CD8-positive, alpha-beta memory T cell (primary cell): ENCODE data around the gene KMT2C. TPM values are rescaled to one million over a fixed set of nuclear protein-coding genes. Genes with fewer than 3 reads are reported as not detected.
A peak's percentile ranks its signal among the peaks of the same experiment; 100 is the strongest.
"Not testable (repeated sequence)": the region's sequence is repeated elsewhere in the genome, so short reads cannot be mapped to it uniquely, and the experiment has no call there.

Experiments used
- CTCF ChIA-PET: fragments of 350-600 bp; sonication (Branson Sonifier 250); formaldehyde crosslinking; loops from one replicate; lab custom pipeline; 2021; ENCODE audit warnings: antibody characterized with exemption; lab: Charles Lee
- POLR2A ChIA-PET: fragments of 350-600 bp; sonication (Branson Sonifier 250); formaldehyde crosslinking; loops from one replicate; lab custom pipeline; 2021; ENCODE audit warnings: antibody characterized with exemption; lab: Charles Lee
- DNase-seq, 5 donors: peaks; one replicate each; pipeline versions ENCODE4 v3.0.0 to v3.0.0-alpha.2; 2020 to 2022; ENCODE audit warnings: mixed read lengths in 1 of 5
- H3K27ac ChIP-seq: one replicate; pipeline ENCODE4 v1.7.0; 2013; ENCODE audit warnings: low read depth, mild to moderate bottlenecking, low read length, moderate library complexity
- H3K27me3 ChIP-seq: 2 replicates; pipeline ENCODE4 v1.7.0; 2013; ENCODE audit warnings: low read length, mild to moderate bottlenecking; ENCODE audit not compliant: insufficient read depth, poor library complexity, severe bottlenecking
- H3K36me3 ChIP-seq: 2 replicates; pipeline ENCODE4 v1.7.0; 2013; ENCODE audit warnings: mild to moderate bottlenecking, low read length, moderate library complexity; ENCODE audit not compliant: insufficient read depth
- H3K4me1 ChIP-seq: 2 replicates; pipeline ENCODE4 v1.7.0; 2013; ENCODE audit warnings: mild to moderate bottlenecking, low read length, moderate library complexity; ENCODE audit not compliant: insufficient read depth
- H3K4me3 ChIP-seq: 2 replicates; pipeline ENCODE4 v1.7.0; 2013; ENCODE audit warnings: mild to moderate bottlenecking, low read length
- H3K9me3 ChIP-seq: 2 replicates; pipeline ENCODE4 v1.7.0; 2013; ENCODE audit warnings: mild to moderate bottlenecking, low read length
- H3K27ac Mint-ChIP-seq, 8 donors: one replicate each; pipeline ENCODE4 v1.8.0; 2020 to 2021; ENCODE audit warnings: mixed read lengths in 8 of 8, mild to moderate bottlenecking in 6 of 8, inconsistent platforms in 3 of 8, moderate library complexity in 3 of 8
- H3K27me3 Mint-ChIP-seq, 2 donors: one replicate each; pipeline ENCODE4 v1.8.0; 2020 to 2021; ENCODE audit warnings: mixed read lengths in 2 of 2, mild to moderate bottlenecking in 1 of 2, moderate library complexity in 1 of 2
- H3K36me3 Mint-ChIP-seq, 3 donors: one replicate each; pipeline ENCODE4 v1.8.0; 2020 to 2021; ENCODE audit warnings: mixed read lengths in 3 of 3, inconsistent platforms in 1 of 3, mild to moderate bottlenecking in 1 of 3
- H3K4me1 Mint-ChIP-seq, 3 donors: one replicate each; pipeline ENCODE4 v1.8.0; 2020 to 2021; ENCODE audit warnings: mixed read lengths in 3 of 3, inconsistent platforms in 1 of 3, mild to moderate bottlenecking in 1 of 3
- H3K4me3 Mint-ChIP-seq, 7 donors: one replicate each; pipeline ENCODE4 v1.8.0; 2020 to 2021; ENCODE audit warnings: mixed read lengths in 7 of 7, mild to moderate bottlenecking in 6 of 7, moderate library complexity in 4 of 7, inconsistent platforms in 2 of 7
- H3K9me3 Mint-ChIP-seq, 5 donors: one replicate each; pipeline ENCODE4 v1.8.0; 2020 to 2022; ENCODE audit warnings: mixed read lengths in 5 of 5, mild to moderate bottlenecking in 3 of 5, moderate library complexity in 2 of 5, inconsistent platforms in 1 of 5
- polyA plus RNA-seq: library from polyadenylated mRNA; unstranded; fragments of 300-500 nt; fragmentation: Illumina TruSeq; gene quantifications from one replicate; pipeline ENCODE4 v1.2.3, GENCODE V29; 2021
- total RNA-seq, 2 experiments: library from RNA; stranded (reverse); gene quantifications; one replicate each; pipeline ENCODE4 v1.2.3, GENCODE V29; 2021

KMT2C gene
- total and polyA plus RNA-seq, 3 experiments from 2014 or later, result 18.7 to 45.3 (median 42.0) TPM

DNA sequence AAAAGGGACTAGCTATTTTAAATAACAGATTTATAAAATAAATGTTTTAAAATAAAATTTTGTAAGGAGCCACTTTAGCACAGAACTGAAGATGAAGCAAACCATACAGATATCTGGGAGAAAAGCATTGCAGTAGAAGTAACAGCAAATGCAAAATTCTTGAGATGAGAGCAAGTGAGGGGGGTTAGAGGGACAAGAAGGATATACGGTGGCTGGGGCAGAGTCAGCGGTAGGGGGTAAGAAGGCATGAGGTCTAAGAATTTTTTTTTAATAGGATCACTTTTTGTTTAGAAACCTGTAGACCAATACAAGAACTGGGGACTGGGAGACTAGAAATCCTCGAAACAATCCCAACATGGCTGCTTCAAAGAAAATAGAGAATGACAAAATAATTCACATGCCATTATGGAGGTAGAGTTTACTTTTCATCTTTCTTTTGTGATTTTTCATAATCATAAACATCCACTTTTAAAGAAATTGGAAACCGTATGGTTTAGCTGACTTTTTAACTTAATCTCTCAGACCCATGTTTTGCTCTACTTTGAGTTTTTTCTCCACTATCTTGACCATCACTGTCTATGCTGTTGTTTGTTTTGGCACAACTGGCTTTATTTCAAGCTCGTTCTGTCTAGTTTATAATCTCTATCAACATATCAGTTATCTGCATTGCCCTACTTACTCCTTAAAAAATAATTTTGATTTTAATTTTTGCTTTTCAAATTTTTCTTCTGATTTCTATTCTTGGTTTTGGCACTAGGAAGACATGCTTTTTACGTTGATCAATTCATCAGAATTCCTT lies 73.5 kb downstream of the KMT2C start:
- ChIA-PET POLR2A (no interaction called here), CTCF (no interaction called here)
- H3K9me3 Mint-ChIP-seq, result peaks cover 0 to 3% (median 0%) of the 10 kb centered on the region in 5 donors
- Histone ChIP-seq H3K27me3 (no peaks in the 10 kb centered on the region), H3K9me3 (no peaks in the 10 kb centered on the region), H3K4me1 (peaks cover 36% of the 10 kb centered on the region), H3K27ac (no peak overlapping the region), H3K36me3 (no peaks in the 10 kb centered on the region), H3K4me3 (no peak overlapping the region)
- no peak for DNase-seq
- H3K4me3 Mint-ChIP-seq, result no peak overlapping the region
- H3K27me3 Mint-ChIP-seq, result no peaks in the 10 kb centered on the region
- peaks cover 46 to 63% (median 57%) of the 10 kb centered on the region in 3 donors for H3K4me1 Mint-ChIP-seq
- H3K27ac Mint-ChIP-seq, result peak overlapping the region in 2 of 8 donors; percentile 15 to 20
- H3K36me3 Mint-ChIP-seq, result peaks cover 8 to 19% (median 9%) of the 10 kb centered on the region in 3 donors

DNA sequence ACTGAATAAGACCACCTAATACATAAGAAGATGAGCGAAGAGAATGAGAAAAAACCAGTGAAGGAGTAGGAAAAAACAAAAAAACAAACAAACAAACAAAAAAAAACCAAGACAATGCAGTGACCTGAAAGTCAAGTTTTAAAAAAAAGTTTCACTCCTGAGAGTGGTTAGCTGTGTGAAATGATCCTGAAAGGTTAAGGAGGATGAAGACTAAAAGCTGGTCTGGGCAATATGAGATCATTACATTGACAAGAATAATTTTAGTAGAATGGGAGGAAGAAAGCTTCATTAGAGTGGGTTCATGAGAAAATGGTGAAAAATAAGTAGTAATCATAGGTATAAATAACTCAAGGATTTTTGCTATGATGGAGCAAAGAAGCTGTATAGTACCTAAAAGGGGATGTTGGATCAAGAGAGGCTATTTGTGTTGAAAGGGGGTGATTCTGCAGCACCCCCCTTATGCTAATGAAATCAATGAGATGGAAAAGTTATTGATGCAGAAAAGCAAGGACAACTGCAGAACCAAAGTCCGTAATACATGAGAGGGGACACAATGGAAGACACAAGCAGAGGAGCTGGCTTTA lies 80.2 kb downstream of the KMT2C start:
- no peak overlapping the region for H3K4me3 Mint-ChIP-seq
- peak overlapping the region in 2 of 8 donors; percentile 32 to 73 for H3K27ac Mint-ChIP-seq
- Histone ChIP-seq H3K36me3 (peaks cover 6% of the 10 kb centered on the region), H3K27ac (no peak overlapping the region), H3K4me3 (no peak overlapping the region), H3K4me1 (peaks cover 5% of the 10 kb centered on the region), H3K27me3 (no peaks in the 10 kb centered on the region), H3K9me3 (no peaks in the 10 kb centered on the region)
- no peaks in the 10 kb centered on the region for H3K9me3 Mint-ChIP-seq
- POLR2A ChIA-PET, result no interaction called here
- H3K36me3 Mint-ChIP-seq, result peaks cover 17 to 54% (median 29%) of the 10 kb centered on the region in 3 donors
- CTCF ChIA-PET, result no interaction called here
- H3K27me3 Mint-ChIP-seq, result no peaks in the 10 kb centered on the region
- no peak for DNase-seq
- peaks cover 21 to 33% (median 30%) of the 10 kb centered on the region in 3 donors for H3K4me1 Mint-ChIP-seq

DNA sequence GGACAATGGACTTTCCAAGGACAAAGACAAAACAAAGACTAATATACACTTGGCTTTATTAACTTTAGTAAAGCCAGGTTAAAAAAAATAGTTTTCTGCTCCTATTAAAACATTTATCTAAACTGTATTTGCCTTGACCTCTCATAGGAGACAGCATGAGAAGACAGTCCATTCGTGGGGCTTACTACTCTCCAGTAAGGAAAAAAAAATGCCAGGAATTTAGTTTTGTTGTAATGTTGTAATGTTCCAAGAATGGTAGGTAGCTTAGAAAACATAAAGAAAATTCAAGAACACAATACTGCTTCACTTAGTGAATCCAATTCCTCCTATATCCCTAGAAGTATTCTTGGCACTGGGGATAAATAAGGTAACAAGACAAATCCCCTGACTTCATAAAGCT lies 81.7 kb downstream of the KMT2C start:
- Histone ChIP-seq H3K27me3 (no peaks in the 10 kb centered on the region), H3K9me3 (no peaks in the 10 kb centered on the region), H3K4me1 (no peaks in the 10 kb centered on the region), H3K4me3 (no peak overlapping the region), H3K27ac (no peak overlapping the region), H3K36me3 (peaks cover 6% of the 10 kb centered on the region)
- DNase-seq, result no peak
- ChIA-PET CTCF (interaction anchor here (1.7 kb wide), 1 partner anchor 17 kb away, joined by 4 read pairs; no protein-coding TSS in a partner anchor), POLR2A (no interaction called here)
- Mint-ChIP-seq H3K4me3 (no peak overlapping the region), H3K27me3 (no peaks in the 10 kb centered on the region), H3K36me3 (peaks cover 20 to 63% (median 29%) of the 10 kb centered on the region in 3 donors), H3K27ac (peak overlapping the region in 1 of 8 donors; percentile 14), H3K4me1 (peaks cover 21 to 33% (median 30%) of the 10 kb centered on the region in 3 donors), H3K9me3 (peaks cover 0 to under 1% (median 0%) of the 10 kb centered on the region in 5 donors)

DNA sequence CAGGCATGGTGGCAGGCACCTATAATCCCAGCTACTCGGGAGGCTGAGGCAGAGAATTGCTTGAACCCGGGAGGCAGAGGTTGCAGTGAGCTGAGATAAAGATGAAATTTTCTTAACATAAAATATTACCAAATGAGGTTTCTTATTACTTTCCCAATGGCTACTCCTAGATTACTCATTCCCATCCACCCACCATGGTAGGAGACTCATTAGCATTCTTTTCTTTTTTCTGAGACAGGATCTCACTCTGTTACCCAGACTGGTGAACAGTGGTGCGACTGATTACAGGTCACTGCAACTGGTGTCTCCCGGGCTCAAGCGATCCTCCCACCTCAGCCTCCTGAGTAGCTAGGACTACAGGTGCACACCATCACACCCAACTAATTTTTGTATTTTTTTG lies 82.5 kb downstream of the KMT2C start:
- CTCF ChIA-PET, result interaction anchor here (1.7 kb wide), 1 partner anchor 17 kb away, joined by 4 read pairs; no protein-coding TSS in a partner anchor
- H3K4me3 Mint-ChIP-seq, POLR2A ChIA-PET, H3K9me3 Mint-ChIP-seq, H3K4me3 ChIP-seq, H3K9me3 ChIP-seq, H3K4me1 ChIP-seq, H3K27me3 Mint-ChIP-seq, H3K27ac ChIP-seq, DNase-seq, H3K27me3 ChIP-seq, H3K36me3 ChIP-seq: not testable (repeated sequence)
- Mint-ChIP-seq H3K27ac (peak overlapping the region in 2 of 8 donors; percentile 54 to 57), H3K4me1 (peaks cover 15 to 30% (median 29%) of the 10 kb centered on the region in 3 donors), H3K36me3 (peaks cover 27 to 67% (median 34%) of the 10 kb centered on the region in 3 donors)

DNA sequence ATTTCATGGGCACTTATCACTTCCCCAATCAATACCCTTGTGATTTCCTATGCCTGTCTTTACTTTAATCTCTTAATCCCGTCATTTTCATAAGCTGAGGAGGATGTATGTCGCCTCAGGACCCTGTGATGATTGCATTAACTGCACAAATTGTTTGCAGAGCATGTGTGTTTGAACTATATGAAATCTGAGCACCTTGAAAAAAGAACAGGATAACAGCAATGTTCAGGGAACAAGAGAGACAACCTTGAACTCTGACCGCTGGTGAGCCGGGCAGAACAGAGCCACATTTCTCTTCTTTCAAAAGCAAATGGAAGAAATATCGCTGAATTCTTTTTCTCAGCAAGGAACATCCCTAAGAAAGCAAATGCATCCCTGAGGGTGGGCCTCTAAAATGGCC lies 84.1 kb downstream of the KMT2C start:
- H3K27me3 Mint-ChIP-seq, POLR2A ChIA-PET, H3K36me3 ChIP-seq, DNase-seq, H3K4me3 ChIP-seq, H3K4me1 ChIP-seq, H3K27me3 ChIP-seq, H3K27ac ChIP-seq, CTCF ChIA-PET, H3K9me3 ChIP-seq: not testable (repeated sequence)
- peaks cover 40 to 73% (median 41%) of the 10 kb centered on the region in 3 donors for H3K36me3 Mint-ChIP-seq
- H3K4me3 Mint-ChIP-seq, result peak overlapping the region in 1 of 7 donors; percentile 27
- peak overlapping the region in 2 of 8 donors; percentile 34 to 68 for H3K27ac Mint-ChIP-seq
- H3K4me1 Mint-ChIP-seq, result peaks cover 12 to 36% (median 32%) of the 10 kb centered on the region in 3 donors
- H3K9me3 Mint-ChIP-seq, result peaks cover 5 to 11% (median 9%) of the 10 kb centered on the region in 5 donors

DNA sequence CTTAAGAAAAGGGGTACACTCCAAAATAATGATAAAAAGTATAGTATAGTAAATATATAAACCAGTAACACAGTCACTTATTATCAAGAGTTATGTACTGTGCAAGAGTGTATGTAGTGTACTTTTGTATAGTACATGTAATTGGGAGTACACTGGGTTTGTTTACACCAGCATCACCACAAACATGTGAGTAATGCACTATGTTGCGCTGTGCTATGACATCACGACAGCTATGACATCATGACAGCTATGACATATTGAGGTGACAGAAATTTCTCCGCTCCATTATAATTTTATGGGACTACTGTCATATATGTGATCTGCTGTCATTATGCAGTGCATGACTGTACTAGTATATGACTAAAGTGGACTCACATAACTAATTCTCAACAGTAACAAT lies 84.6 kb downstream of the KMT2C start:
- peaks cover 6% of the 10 kb centered on the region for H3K36me3 ChIP-seq
- peaks cover 13 to 40% (median 34%) of the 10 kb centered on the region in 3 donors for H3K4me1 Mint-ChIP-seq
- POLR2A ChIA-PET, result no interaction called here
- H3K9me3 Mint-ChIP-seq, result peaks cover 5 to 11% (median 9%) of the 10 kb centered on the region in 5 donors
- CTCF ChIA-PET, result interaction anchor here (1.7 kb wide), 1 partner anchor 14 kb away, joined by 4 read pairs; no protein-coding TSS in a partner anchor
- DNase-seq, result no peak
- no peaks in the 10 kb centered on the region for H3K27me3 ChIP-seq
- no peak overlapping the region for H3K4me3 ChIP-seq
- H3K4me1 ChIP-seq, result no peaks in the 10 kb centered on the region
- no peaks in the 10 kb centered on the region for H3K27me3 Mint-ChIP-seq
- H3K9me3 ChIP-seq, result no peaks in the 10 kb centered on the region
- no peak overlapping the region for H3K4me3 Mint-ChIP-seq
- H3K27ac Mint-ChIP-seq, result peak overlapping the region in 3 of 8 donors; percentile 26 to 68 (median 32)
- H3K27ac ChIP-seq, result no peak overlapping the region
- H3K36me3 Mint-ChIP-seq, result peaks cover 41 to 75% (median 42%) of the 10 kb centered on the region in 3 donors

DNA sequence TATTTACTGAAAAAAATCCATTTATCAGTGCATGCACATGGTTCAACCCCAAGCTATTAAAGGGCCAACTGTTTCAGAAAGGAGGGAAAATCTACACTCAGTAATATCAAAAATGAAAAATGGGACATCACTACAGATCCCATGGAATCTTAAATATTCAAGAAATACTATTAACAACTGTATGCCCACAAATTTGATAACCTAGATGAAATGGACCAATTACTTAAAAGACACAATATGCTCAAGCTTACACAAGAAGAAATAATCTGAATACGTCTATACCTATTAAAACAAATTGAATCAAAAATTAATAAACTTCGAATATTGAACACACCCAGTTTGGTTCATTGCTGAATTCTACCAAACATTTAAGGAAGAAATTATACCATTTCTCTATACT lies 87.9 kb downstream of the KMT2C start:
- no peaks in the 10 kb centered on the region for H3K36me3 ChIP-seq
- H3K4me1 Mint-ChIP-seq, result peaks cover 30 to 46% (median 39%) of the 10 kb centered on the region in 3 donors
- H3K4me3 Mint-ChIP-seq, result no peak overlapping the region
- no peak for DNase-seq
- no peak overlapping the region for H3K27ac ChIP-seq
- POLR2A ChIA-PET, result no interaction called here
- H3K4me3 ChIP-seq, result no peak overlapping the region
- no peaks in the 10 kb centered on the region for H3K27me3 ChIP-seq
- H3K4me1 ChIP-seq, result no peaks in the 10 kb centered on the region
- CTCF ChIA-PET, result no interaction called here
- H3K9me3 Mint-ChIP-seq, result peaks cover 5 to 11% (median 9%) of the 10 kb centered on the region in 5 donors
- peaks cover 26 to 57% (median 36%) of the 10 kb centered on the region in 3 donors for H3K36me3 Mint-ChIP-seq
- H3K27ac Mint-ChIP-seq, result no peak overlapping the region
- H3K27me3 Mint-ChIP-seq, result no peaks in the 10 kb centered on the region
- H3K9me3 ChIP-seq, result no peaks in the 10 kb centered on the region

DNA sequence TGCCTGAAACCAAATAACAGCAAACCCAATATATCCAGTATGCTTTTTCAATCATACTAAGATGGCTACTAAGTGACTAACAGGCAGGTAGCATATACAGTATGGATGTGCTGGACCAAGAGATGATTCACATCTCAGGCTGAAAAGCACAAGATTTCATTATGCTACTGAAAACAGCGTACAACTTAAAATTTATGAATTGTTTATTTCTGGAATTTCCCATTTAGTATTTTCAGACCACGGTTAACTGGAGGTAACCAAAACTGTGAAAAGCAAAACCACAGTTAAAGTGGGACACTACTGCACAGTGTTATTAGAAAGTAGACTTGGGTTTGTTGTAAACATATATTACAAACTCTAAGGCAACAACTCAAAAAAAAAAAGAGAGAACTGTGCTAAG lies 91.5 kb downstream of the KMT2C start:
- H3K4me3 ChIP-seq, result no peak overlapping the region
- ChIA-PET POLR2A (no interaction called here), CTCF (no interaction called here)
- H3K4me1 Mint-ChIP-seq, result peaks cover 42 to 61% (median 54%) of the 10 kb centered on the region in 3 donors
- peak overlapping the region in 3 of 7 donors; percentile 18 to 45 (median 43) for H3K4me3 Mint-ChIP-seq
- peak overlapping the region in 7 of 8 donors; percentile 10 to 88 (median 40) for H3K27ac Mint-ChIP-seq
- no peaks in the 10 kb centered on the region for H3K27me3 Mint-ChIP-seq
- no peak overlapping the region for H3K27ac ChIP-seq
- no peaks in the 10 kb centered on the region for H3K27me3 ChIP-seq
- peak in 1 of 5 donors; percentile 11 for DNase-seq
- no peaks in the 10 kb centered on the region for H3K36me3 ChIP-seq
- H3K4me1 ChIP-seq, result no peaks in the 10 kb centered on the region
- H3K36me3 Mint-ChIP-seq, result peaks cover 13 to 34% (median 23%) of the 10 kb centered on the region in 3 donors
- H3K9me3 Mint-ChIP-seq, result peaks cover 5 to 11% (median 9%) of the 10 kb centered on the region in 5 donors
- no peaks in the 10 kb centered on the region for H3K9me3 ChIP-seq
